NCI-H226 (cell line): ENCODE measurements around the gene FAM136A.
"Not testable (repeated sequence)": the region's sequence is repeated elsewhere in the genome, so short reads cannot be mapped to it uniquely, and the experiment has no call there.

ENCODE experiments used
- DNase-seq: peaks from one replicate; pipeline ENCODE4 v3.0.0-alpha.2; 2015

FAM136A gene

DNA sequence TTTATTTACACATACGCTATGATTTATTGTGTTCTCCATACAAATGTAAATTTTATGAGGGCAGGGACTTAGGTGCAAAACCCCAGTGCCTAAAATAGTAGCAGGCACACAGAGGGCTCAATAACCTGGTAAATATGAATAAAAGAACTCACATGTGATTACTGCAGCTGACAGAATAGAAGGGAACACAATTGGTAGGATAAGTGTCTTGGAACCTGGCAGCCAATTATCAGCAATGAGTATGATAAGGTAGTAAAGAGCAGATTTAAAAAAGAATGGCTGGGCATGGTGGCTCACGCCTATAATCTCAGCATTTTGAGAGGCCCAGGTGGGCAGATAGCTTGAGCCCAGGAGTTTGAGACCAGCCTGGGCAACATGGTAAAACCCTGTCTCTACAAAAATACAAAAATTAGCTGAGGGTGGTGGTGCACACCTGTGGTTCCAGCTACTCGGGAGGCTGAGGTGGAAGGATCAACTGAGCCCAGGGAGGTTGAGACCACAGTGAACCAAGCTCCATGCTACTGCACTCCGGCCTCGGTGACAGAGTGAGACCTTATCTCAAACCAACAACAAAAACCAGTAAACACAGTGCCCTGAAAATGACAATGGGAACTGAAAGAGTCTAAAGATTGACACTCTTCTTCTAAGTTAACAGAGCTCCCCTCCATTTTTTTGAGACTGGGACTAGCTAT lies 18.2 kb downstream of the FAM136A start:
- DNase-seq, result no peak

DNA sequence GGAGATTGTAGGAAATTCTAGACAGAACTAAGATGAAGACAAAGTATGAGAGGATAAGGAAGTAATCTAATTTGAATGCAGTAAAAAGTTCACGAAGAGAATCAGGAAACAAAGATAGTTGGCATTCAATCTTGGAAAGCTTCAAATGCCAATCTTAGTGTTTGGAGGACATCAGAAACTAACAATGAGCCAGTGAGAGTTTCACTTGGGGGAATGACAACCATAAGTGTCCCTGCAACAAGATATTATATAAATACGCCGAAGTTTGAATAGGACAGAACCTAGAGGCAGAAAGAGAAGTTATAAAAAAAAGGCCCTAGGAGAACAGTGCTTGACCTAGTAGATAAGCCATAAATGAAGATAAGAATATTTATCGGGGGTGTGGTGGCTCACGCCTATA lies 19.4 kb downstream of the FAM136A start:
- no peak for DNase-seq

DNA sequence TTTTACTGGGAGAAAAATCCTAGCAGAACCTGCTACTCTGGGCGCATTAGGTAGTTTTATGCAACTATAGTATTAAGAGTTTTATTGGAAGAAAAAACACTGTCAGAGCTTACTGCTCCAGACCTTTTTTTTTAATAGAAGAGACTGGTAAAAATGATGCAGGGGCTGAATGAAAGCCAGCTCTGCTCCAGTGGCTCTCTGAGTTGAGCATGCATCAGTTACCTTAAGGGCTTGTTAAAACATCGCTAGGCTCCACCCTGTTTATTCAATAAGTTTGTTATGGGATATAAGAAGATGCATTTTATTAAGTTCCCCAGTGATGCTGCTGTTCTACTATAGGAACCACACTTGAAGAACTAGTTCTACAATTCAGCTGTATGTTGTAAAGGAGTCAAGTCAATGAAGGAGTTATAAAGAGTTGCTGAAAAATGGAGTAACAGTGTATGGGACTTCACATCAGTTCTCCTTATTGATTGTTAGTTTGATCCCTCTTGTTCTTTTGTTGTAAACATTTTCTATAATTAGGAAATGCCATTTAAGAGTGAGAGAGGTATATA lies 21.5 kb downstream of the FAM136A start:
- DNase-seq, result no peak

DNA sequence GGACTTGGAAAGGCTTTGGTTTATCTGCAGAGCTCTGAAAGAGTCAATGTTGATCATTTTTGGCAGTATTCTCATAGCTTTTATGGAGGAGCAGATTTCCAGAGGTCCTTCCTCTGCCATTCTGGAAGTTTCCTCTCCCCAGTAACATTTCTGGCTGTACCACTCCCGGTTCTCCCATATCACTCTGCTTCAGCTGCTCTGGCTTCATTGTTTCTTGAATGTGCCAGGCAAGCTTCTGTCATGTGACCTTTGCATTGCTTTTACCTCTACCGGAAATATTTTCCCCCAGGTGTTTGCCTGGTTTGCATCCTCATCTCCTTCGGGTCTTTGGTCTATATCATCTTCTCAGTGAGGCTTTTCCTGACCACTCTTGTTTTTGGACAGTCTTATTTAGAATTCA lies 31.5 kb downstream of the FAM136A start:
- DNase-seq, result no peak

DNA sequence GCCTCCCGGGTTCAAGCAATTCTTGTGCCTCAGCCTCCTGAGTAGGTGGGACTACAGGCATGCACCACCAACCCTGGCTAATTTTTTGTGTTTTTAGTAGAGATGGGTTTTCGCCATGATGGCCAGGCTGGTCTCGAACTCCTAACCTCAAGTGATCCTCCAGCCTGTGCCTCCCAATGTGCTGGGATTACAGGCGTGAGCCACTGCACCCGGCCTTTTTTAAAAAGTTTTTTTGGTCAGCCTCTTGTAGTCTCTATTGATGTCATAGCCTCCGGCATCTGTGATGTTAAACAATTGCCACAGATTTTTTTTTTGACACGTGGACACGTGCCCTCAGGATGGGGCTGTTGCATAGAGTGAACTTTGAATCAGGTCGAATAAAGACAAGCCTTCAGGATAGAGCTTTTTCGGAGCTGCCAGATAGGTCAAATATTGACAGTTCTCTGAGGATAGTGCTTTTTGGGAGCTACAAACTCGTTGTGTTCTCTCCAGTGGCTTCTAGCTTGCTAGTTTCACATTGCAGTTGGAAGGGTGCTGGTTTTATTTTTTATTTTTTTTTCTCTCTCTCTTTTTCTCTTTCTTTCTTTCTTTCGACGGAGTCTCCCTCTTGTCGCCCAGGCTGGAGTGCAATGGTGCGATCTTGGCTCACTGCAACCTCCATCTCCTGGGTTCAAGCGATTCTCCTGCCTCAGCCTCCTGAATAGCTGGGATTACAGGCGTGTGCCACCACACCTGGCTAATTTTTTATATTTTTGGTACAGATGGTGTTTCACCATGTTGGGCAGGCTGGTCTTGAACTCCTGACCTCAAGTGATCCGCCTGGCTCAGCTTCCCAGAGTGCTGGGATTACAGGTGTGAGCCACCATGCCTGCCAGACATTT lies 32.2 kb downstream of the FAM136A start:
- not testable (repeated sequence) for DNase-seq

DNA sequence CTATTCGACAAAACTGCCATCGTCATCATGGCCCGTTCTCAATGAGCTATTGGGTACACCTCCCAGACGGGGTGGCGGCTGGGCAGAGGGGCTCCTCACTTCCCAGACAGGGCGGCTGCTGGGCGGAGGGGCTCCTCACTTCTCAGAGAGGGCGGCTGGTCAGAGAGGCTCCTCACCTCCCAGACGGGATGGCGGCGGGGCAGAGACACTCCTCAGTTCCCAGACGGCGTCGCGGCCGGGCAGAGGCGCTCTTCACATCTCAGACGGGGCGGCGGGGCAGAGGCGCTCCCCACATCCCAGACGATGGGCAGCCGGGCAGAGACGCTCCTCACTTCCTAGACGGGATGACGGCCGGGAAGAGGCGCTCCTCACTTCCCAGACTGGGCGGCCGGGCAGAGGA lies 34.9 kb downstream of the FAM136A start:
- DNase-seq, result not testable (repeated sequence)

DNA sequence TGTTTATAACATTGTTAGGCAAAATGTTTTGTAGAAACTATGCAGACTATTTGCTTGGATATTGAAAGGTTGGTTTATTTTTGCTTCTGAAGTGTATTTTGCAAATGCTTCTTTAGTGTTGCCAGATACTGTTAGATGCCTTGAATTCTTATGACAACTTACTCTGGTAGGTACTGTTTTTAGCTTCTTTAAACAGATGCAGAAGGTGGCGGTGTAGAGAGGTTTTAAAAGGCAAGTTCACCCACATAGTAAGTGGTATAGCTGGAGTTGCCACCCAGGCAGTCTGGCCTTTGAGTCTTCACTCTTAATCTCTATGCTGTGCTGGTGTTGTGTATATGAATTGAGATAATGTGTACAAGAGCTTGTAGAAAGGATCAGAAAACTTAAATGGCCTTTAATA lies 40.4 kb downstream of the FAM136A start:
- no peak for DNase-seq

DNA sequence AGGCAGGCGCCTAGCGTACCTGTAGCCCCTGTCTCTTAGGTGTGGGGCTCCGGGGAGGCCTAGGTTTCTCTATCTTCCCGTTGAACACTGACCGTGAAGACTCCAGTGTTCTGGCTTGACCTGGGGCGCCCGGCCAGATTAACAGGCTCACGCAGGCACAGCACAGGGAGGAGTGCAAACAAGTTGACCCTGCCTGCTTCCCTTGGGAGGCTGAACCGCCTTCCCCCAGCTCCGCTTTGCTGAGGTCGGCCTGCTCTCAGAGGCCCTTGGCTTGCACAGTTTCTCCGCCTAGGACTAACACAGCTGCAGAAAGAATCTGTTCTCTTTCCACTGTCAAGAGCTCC lies 43.4 kb downstream of the FAM136A start:
- no peak for DNase-seq

DNA sequence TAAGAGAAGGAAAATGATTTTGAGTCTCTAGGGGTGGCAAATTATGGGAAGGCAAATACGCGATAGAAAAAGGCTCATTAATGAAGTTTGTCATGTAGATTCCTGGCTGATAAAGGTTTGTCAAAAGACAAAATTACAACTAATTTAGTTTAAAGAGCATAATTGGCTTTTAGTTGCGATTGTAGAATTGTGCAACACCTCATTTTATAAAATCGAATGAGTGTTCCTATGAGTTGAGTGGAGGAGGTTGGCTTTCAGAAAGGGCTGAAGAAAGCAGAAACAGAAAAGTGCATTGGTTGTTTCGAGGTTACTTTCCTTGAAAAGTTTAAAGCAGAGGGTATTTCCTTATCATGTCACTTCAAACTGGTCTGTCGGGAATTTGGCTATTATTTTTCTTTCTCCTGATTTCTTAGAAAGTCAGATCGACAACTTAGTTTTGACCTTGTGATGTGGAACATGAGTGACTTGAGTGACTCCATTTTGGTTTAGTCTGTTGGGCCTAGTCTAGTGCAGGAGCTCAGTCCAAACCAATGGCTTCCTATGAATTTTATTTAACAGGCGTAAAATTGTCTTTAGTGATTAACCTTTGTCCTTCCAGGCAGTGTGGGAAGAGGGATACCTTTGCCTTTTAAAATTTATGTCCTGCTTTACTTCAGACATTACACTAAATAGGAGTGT lies 46.1 kb downstream of the FAM136A start:
- DNase-seq, result no peak

DNA sequence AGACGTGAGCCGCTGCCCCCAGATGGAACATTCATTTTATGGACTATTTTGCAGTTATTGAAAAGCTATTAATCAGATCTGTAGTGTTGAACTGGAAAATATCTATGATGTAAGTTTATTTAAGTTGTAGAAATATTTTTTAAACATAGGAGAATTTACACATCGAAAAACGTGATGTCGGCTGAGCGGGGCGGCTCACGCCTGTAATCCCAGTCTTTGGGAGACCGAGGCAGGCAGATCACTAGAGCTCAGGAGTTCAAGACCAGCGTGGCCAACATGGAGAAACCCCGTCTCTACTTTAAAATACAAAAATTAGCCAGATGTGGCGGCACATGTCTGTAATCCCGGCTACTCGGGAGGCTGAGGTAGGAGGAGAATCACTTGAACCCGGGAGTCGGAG lies 51.4 kb downstream of the FAM136A start:
- DNase-seq, result no peak

DNA sequence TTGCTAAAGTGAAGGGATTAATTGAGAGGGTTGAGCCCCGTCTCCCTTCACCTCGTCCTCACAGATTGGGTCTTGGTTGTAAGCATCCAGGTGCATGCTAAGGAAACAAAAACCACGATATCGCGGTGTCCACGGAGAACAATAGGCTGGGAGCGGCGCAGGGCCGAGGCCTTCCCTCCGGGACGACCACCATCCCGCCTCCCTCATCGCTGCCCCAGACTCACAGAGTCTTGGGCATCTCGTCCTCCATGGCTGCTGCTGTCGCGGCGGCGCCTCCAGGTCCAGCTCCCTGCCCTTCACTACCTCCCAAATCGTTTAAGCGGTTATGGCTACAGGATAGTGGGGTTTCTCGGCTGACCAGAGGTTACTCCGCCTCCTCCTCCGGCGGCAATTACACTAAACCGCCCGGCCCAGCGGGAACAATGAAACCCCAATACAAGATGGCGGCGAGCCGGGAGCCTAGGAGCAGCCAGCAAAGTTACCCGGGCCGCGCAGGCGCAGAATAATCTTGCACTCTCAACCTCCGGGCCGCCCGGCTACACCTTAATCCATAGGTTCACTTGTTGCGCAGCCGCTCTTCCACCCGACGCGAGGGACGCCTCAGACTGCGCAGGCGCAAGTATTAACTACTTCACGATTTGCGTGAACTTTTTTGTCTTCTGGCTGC lies 53.6 kb downstream of the FAM136A start, which contains the start of gene TIA1:
Gene TIA1 (minus strand): TSS at position 448 of the 667 bp plus-strand sequence. CDS start 198 bp downstream, at position 250.
- DNase-seq, result peak; percentile 95

DNA sequence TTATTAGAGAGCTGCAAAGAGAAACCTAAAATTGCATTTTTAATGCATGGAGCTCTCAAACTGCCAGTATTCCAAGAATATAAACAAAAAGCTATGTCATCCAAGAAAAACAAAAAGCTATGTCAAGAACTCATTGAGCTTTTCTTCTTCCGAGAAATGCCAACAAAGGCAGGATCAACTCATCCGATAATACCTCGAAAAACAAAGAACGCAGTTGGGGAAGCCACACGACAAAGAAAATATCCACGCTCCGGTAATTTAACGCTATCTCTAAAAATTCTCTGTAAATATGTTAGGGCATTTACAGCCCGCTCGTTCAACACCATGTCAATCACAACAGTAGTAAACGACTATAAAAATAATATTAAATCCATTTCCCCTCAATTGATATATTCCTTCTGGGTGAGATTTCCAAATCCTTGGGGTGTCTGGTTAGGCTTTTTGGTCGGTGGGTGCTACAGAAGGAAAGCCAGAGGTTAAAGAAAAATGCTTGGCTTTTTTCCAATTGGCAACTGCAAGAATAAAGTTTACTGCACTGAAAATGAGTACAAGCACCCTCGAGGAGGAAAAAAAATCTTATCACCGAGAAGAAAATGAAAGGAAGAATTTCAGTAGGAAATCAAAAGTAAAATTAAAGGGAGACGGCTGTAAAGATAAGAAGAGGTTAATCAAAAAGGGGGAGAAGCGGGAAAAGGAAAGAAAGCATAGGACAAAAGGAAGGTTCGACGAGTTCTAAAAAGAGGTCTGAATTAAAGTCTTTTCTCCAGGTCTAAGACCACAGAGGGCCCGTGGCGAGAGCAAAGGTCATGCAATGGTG lies 54.3 kb downstream of the FAM136A start:
- no peak for DNase-seq
